HS-5 (cell line): ENCODE results near the gene EXD2.
"Not testable (repeated sequence)": the region's sequence is repeated elsewhere in the genome, so short reads cannot be mapped to it uniquely, and the experiment has no call there.

Source experiments
- DNase-seq: peaks from one replicate; pipeline ENCODE4 v3.0.0-alpha.2; 2012; ENCODE audit warnings: low read depth

Gene EXD2

DNA sequence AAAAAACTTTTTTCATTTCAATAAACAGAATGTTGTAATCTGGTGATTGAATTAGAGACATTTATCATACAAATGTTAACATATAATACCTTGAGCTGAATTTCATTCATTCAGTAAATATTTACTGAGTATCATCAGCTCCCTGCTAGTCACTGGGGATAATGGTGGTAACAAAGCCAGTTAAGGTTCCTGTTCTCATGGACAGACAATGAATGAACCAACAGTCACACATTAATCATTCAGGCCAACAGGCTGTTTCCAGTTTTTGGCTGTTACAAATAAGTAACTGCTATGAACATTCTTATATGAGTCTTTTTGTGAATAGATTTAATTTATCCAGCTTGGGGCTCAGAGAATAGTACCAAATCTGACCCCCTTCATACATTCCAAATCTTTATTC, 13.5 kb downstream of the EXD2 start:
- DNase-seq, result no peak

GRCh38 chr14:69207435-69208041, 16.2 kb downstream of the EXD2 start:
- no peak for DNase-seq

GRCh38 chr14:69208666-69209065, 17.4 kb downstream of the EXD2 start:
- DNase-seq, result no peak

- no peak for DNase-seq
Measured at GRCh38 chr14:69214393-69214792, 23.1 kb downstream of the EXD2 start.

DNA sequence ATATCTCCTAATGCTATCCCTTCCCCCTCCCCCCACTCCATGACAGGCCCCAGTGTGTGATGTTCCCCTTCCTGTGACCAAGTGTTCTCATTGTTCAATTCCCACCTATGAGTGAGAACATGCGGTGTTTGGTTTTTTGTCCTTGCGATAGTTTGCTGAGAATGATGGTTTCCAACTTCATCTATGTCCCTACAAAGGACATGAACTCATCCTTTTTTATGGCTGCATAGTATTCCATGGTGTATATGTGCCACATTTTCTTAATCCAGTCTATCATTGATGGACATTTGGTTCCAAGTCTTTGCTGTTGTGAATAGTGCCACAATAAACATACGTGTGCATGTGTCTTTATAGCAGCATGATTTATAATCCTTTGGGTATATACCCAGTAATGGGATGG, 26.4 kb downstream of the EXD2 start:
- not testable (repeated sequence) for DNase-seq

- DNase-seq, result no peak
Measured at GRCh38 chr14:69224946-69225345, 33.6 kb downstream of the EXD2 start.

DNA sequence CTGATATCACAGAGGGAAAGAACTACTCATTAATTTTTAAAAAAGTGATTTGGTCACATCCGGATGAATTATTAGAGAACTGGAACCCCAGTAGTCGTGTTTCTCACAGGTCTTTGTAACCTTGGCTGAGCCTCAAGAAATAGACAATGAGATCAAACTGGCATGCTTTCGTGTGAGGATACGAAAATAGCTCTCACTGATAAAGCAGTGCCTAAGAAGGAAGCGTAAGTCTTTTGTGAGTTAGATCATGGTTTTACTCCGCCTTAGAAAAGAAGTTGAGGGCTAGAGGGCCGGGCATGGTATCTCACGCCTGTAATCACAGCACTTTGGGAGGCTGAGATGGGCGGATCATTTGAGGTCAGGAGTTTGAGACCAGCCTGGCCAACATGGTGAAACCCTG, 34.9 kb downstream of the EXD2 start:
- no peak for DNase-seq

GRCh38 chr14:69226736-69227135, 35.4 kb downstream of the EXD2 start:
- DNase-seq, result no peak

DNA sequence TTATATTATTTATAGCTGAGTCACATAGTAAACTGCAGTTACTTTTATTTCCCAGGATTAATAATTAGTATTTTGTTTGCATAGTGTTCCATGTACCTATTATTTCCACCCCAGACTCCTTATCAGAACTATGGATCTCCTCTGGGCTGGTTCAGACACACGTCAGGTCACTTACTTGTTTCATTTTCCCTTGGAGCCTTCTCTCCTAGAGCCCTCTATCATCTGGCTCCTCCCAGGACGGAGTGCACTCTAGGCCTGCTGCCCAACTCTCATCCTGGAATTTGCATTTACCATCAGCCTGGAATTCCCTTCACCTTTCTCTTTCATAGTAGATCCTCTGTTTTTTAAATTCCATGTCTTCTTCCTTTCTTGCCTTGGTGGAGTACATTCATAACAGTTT, 40.2 kb downstream of the EXD2 start:
- no peak for DNase-seq

GRCh38 chr14:69232388-69232787, 41.1 kb downstream of the EXD2 start:
- no peak for DNase-seq

DNA sequence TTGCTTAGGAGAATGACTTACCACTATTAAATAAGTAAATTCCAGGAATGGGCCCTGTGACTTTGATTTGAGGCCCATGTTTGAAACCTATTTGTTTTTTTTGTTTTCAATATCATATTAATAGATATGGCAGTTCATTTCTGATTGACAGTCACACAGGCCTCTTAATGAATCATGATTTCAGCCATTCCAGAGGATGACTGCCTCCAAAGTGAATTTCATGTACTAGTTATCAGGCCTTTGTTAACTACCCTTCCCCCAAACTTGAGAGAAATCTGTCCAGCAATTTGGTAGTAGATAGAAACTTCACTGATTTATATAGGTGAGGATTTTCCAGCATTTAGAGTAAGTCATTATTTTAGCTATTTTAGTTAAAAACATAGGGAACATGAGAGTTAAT, 42.8 kb downstream of the EXD2 start:
- no peak for DNase-seq

DNA sequence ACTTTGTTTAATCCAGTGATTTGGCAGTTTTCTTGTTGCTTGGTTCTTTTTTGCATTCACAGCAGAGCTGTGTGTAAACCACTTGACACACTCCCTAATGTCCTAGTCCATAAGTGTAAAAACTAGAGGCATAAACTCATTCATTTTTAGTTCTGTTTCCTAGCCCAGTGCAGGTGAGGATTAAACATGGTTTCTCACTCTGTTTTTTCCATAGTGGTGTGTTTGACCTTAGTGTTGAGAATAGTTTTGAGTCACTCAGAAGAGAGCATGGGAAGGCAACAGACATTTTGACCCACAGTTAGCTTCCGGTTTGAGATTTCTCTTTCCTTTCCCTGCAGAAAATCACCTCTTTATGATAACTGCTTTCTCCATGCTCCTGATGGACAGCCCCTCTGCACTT, 44.4 kb downstream of the EXD2 start:
- no peak for DNase-seq

DNA sequence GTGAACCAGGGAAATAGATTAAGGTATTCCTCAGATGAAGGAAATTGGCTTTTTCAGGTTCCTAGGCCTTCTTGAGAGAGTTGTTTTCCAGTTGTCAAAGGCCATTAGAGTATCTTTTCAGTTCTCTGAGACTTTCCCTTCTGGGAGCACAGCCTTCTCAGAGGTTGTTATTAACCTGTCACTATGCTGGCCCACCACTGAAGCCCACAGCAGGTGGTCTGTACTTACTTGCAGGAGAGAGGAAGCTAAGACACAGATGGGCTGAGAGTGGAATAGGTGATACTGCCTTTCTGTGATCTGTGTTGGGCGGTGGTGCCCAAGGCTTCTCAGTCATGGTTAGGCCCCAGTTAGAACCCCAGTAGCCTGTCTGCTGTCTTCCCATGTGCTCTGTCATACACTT, 45.8 kb downstream of the EXD2 start:
- DNase-seq, result no peak

GRCh38 chr14:69237584-69237983, 46.3 kb downstream of the EXD2 start:
- no peak for DNase-seq

GRCh38 chr14:69238883-69239282, 47.6 kb downstream of the EXD2 start:
- no peak for DNase-seq

DNA sequence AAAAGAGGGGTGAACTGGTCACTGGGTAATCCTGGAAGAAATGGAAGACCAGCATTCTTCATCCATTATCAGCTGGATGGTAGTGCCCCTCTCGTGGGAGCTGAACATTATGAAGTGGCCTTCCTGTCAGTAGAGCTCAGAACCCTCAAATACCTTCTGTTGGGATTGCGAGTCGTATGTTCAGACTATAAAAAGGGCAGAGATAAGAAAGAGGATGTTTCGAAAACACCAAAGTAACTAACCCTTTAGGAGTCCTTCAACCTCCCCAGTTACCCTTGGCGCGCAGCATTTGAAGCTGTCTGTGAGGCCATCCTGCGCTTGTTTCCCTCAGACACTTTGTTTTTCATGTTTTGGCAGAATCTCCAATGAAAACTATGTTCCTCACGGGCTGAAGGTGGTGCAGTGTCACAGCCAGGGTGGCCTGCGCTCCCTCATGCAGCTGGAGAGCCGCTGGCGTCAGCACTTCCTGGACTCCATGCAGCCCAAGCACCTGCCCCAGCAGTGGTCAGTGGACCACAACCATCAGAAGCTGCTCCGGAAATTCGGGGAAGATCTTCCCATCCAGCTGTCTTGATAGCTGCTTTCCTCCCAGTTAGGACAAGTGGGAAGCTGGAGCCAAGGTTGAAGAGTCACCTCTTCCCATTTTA, 49.4 kb downstream of the EXD2 start:
- DNase-seq, result no peak

- DNase-seq, result no peak
Measured at GRCh38 chr14:69241577-69241976, 50.3 kb downstream of the EXD2 start.

DNA sequence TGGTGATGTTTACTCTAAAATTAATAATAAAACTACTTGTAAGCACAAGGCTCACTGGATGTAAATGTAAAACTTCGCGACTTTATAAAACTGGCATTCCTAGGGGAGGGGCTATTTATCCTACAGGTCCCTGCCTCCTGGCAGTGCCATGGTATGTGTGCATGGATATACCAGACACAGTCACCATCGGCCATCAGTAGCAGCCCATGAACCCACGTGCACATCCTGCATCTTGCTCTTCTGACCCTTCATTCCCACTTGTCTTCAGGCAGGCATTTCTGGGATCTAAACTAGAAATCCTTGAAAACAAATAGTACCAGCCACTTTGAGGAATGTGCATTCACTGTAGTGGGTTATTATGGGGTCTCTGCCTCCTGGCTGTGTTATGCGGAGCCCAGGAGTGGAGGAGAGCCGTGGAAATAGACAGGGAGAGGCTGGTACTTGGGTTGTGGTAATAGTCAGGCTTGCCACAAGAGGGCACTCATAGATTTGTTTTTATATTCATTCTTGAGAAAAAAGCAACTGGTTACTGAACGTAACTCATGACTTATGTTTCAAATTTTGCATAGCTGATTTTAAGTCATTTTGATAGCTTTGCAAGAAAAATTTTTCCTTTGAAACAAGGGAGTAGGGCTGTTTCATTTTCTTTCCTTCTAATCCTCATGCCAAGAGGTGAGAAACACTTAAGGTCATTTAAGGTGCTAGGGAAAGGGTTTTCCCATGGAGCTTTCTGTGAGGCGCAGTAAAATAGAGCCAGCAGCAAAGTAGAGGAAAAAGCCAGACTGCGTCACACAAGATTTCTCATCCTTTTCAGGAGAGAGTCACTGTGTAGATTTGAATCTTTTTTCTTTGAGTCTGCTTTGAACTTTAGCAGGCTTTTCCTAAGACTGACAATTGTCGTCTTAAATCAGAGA, 51.3 kb downstream of the EXD2 start:
- peak; percentile 39 for DNase-seq

- DNase-seq, result no peak
Measured at GRCh38 chr14:69244946-69245345, 53.6 kb downstream of the EXD2 start.

DNA sequence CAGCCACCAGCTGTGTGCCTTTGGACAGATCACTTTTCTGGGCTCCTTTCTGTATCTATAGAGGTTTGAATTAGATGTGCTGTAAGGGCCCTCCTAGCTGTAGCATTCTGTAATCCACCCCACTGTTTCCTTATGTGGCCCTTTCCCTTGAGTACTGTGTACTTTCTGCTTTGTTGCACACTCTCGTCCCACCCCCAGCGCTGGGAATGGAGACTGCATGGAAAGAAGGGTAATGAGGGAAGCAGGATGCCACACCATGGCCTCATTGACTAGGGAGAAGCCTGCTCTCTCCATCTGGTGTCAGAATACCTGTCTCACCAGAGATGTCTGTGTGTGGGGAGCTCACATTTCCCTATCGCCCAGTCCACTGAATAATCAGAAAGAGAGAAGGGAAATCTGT, 55.0 kb downstream of the EXD2 start:
- DNase-seq, result no peak

DNA sequence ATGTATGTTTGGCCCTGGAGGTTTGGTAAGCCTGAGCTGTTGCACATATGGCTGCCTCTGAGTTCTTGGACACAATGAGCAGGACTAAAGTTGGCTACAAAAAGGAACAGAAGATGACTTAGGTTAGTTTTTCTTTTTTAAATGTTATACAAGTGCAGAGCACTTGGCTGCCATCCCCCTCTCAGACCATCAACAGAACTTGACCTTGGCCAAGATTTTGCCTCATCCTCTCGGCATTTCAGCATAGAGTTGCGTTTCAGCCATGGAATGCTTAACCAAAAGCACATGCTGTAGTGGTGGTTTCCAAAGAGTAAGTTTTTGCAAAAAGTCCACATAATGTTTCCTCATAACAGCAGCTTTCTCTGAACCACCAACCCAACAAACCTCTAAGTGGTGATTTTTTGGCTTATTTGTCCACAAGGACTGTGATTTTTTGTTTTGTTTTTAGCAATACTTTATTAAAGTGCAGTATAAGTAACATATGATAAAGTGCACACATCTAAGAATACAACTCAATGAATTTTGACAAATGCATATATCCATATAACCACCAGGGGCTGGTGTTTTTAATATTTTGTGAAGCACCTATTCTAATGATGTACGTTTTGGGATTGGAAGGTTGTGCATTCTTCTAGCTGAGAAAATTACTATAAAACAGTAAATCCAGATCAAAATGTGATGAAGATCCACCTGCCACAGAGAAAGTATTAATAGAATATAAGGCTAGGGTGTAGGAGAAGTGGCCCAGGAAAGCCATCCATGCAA, 56.6 kb downstream of the EXD2 start:
- peak; percentile 56 for DNase-seq

GRCh38 chr14:69249603-69250002, 58.3 kb downstream of the EXD2 start:
- DNase-seq, result no peak
